Liver (tissue), 9 donors: ENCODE measurements around the gene UVSSA. TPM values are rescaled to one million over a fixed set of nuclear protein-coding genes. Genes with fewer than 3 reads are reported as not detected.

Source experiments
- DNase-seq: peaks from one replicate; pipeline ENCODE4 v3.0.0-alpha.2; 2017; ENCODE audit warnings: low spot score
- H3K27ac ChIP-seq, 2 donors: one replicate each; pipeline ENCODE4 v1.7.0; 2013; ENCODE audit warnings: inconsistent platforms in 2 of 2, low read length in 2 of 2, control low read depth in 1 of 2, low read depth in 1 of 2, mild to moderate bottlenecking in 1 of 2
- H3K27me3 ChIP-seq, 4 donors: one replicate each; pipeline versions ENCODE4 v1.6.1 to v1.7.0; 2013; ENCODE audit warnings: low read length in 3 of 4, inconsistent platforms in 1 of 4, mild to moderate bottlenecking in 1 of 4, moderate library complexity in 1 of 4; ENCODE audit not compliant: control insufficient read depth in 4 of 4, insufficient read depth in 4 of 4
- H3K36me3 ChIP-seq, 4 donors: one replicate each; pipeline versions ENCODE4 v1.6.1 to v1.7.0; 2013; ENCODE audit warnings: low read length in 3 of 4, mild to moderate bottlenecking in 3 of 4, low read depth in 1 of 4, moderate library complexity in 1 of 4; ENCODE audit not compliant: control insufficient read depth in 4 of 4, insufficient read depth in 3 of 4
- H3K4me1 ChIP-seq, 4 donors: one replicate each; pipeline versions ENCODE4 v1.6.1 to v1.7.0; 2013; ENCODE audit warnings: low read length in 3 of 4, mild to moderate bottlenecking in 3 of 4, moderate library complexity in 1 of 4; ENCODE audit not compliant: control insufficient read depth in 4 of 4, insufficient read depth in 4 of 4
- H3K4me3 ChIP-seq, 3 donors: one replicate each; pipeline versions ENCODE4 v1.6.1 to v1.7.0; 2013; ENCODE audit warnings: low read length in 3 of 3, control low read depth in 1 of 3, low read depth in 1 of 3, mild to moderate bottlenecking in 1 of 3
- H3K9ac ChIP-seq, 2 donors: one replicate each; pipeline ENCODE4 v1.7.0; 2013; ENCODE audit warnings: low read length in 2 of 2, mild to moderate bottlenecking in 2 of 2, moderate library complexity in 2 of 2, control low read depth in 1 of 2, low read depth in 1 of 2
- H3K9me3 ChIP-seq, 4 donors: one replicate each; pipeline versions ENCODE4 v1.6.1 to v1.7.0; 2013; ENCODE audit warnings: low read length in 3 of 4; ENCODE audit not compliant: control insufficient read depth in 4 of 4
- ATF3 ChIP-seq: IDR thresholded peaks from 2 replicates; pipeline ENCODE4 v1.6.1; 2016; ENCODE audit warnings: antibody characterized with exemption
- CTCF ChIP-seq: fragments of 150-350 bp; IDR thresholded peaks from 2 replicates; pipeline ENCODE4 v1.5.1; 2017; ENCODE audit warnings: improper control_type of control experiment, low read depth, low read length; ENCODE audit not compliant: missing input control
- EGR1 ChIP-seq, 2 donors: IDR thresholded peaks; 2 replicates each; pipeline ENCODE4 v1.6.1; 2016 to 2018; ENCODE audit warnings: antibody characterized with exemption in 2 of 2, low read depth in 2 of 2
- FOXA1 ChIP-seq: IDR thresholded peaks from 2 replicates; pipeline ENCODE4 v1.6.1; 2016; ENCODE audit warnings: antibody characterized with exemption
- FOXA2 ChIP-seq: IDR thresholded peaks from 2 replicates; pipeline ENCODE4 v1.6.1; 2016; ENCODE audit warnings: antibody characterized with exemption
- GABPA ChIP-seq, 2 donors: IDR thresholded peaks in 1 of 2; conservative IDR thresholded peaks in 1 of 2; 2 replicates each; pipeline ENCODE4 v1.6.1; 2016; ENCODE audit warnings: antibody characterized with exemption in 2 of 2, mild to moderate bottlenecking in 1 of 2, moderate library complexity in 1 of 2
- HNF4A ChIP-seq, 2 donors: conservative IDR thresholded peaks; 2 replicates each; pipeline ENCODE4 v1.6.1; 2016; ENCODE audit warnings: antibody characterized with exemption in 2 of 2, mild to moderate bottlenecking in 2 of 2
- JUND ChIP-seq, 2 donors: IDR thresholded peaks; 2 replicates each; pipeline ENCODE4 v1.6.1; 2016; ENCODE audit warnings: antibody characterized with exemption in 2 of 2
- MAX ChIP-seq: IDR thresholded peaks from 2 replicates; pipeline ENCODE4 v1.6.1; 2016; ENCODE audit warnings: antibody characterized with exemption
- NR2F2 ChIP-seq: IDR thresholded peaks from 2 replicates; pipeline ENCODE4 v1.6.1; 2016; ENCODE audit warnings: antibody characterized with exemption
- RAD21 ChIP-seq, 2 donors: IDR thresholded peaks; 2 replicates each; pipeline ENCODE4 v1.6.1; 2016; ENCODE audit warnings: antibody characterized with exemption in 2 of 2, mild to moderate bottlenecking in 2 of 2
- REST ChIP-seq: IDR thresholded peaks from 2 replicates; pipeline ENCODE4 v1.6.1; 2016; ENCODE audit warnings: antibody characterized with exemption, mild to moderate bottlenecking
- RXRA ChIP-seq, 2 donors: IDR thresholded peaks; 2 replicates each; pipeline ENCODE4 v1.6.1; 2017 to 2018; ENCODE audit warnings: antibody characterized with exemption in 2 of 2, mild to moderate bottlenecking in 1 of 2
- SP1 ChIP-seq: IDR thresholded peaks from 2 replicates; pipeline ENCODE4 v1.6.1; 2018; ENCODE audit warnings: antibody characterized with exemption, mild to moderate bottlenecking
- TAF1 ChIP-seq: conservative IDR thresholded peaks from 2 replicates; pipeline ENCODE4 v1.6.1; 2016; ENCODE audit warnings: antibody characterized with exemption, mild to moderate bottlenecking
- YY1 ChIP-seq: IDR thresholded peaks from 2 replicates; pipeline ENCODE4 v1.6.1; 2016; ENCODE audit warnings: antibody characterized with exemption, mild to moderate bottlenecking
- WGBS: extraction: QIAGEN DNeasy Blood & Tissue Kit; methylation state at CpG from one replicate; pipeline ENCODE4 v1.1.7; 2013; 5-methylcytosine and 5-hydroxymethylcytosine counted together
- polyA plus RNA-seq, 2 donors: library from polyadenylated mRNA; stranded (reverse) in 1 of 2; unstranded in 1 of 2; fragments of 200-250 nt in 1 of 2; fragments of >200 nt in 1 of 2; fragmentation: Nextera tagmentation in 1 of 2; extraction: Ambion mirVana in 1 of 2; gene quantifications; one replicate each; pipeline versions ENCODE4 v1.2.1 to v1.2.3, GENCODE V29; 2013 to 2015
- total RNA-seq, 2 donors: library from RNA; depleted of rRNA; stranded (reverse); fragments of >200 nt; gene quantifications; one replicate each; pipeline ENCODE4 v1.2.3, GENCODE V29; 2014
- donor health status: healthy.
- donor health status: healthy.
- donor health status: healthy.
- donor health status: healthy.
- donor health status: healthy.

UVSSA gene
- total and polyA plus RNA-seq, 4 donors = 2.2 to 18.3 (median 3.6) TPM

- WGBS = 97% methylated on average over 20 of the region's 20 CpGs
- Histone ChIP-seq H3K36me3 (peaks cover 14 to 49% (median 28%) of the 10 kb centered on the region in 4 donors), H3K4me3 (no peak overlapping the region), H3K27me3 (no peaks in the 10 kb centered on the region), H3K4me1 (peaks cover 3 to 7% (median 4%) of the 10 kb centered on the region in 4 donors), H3K27ac (no peak overlapping the region), H3K9ac (no peak overlapping the region), H3K9me3 (no peaks in the 10 kb centered on the region)
- DNase-seq = no peak
- TF ChIP-seq YY1 (no peak), FOXA1 (no peak), JUND (IDR thresholded peaks at IDR 0.05) (no peak)
Measured at GRCh38 chr4:1340861-1341260, 6.1 kb upstream of the UVSSA start.

- DNase-seq = no peak
- Histone ChIP-seq H3K4me3 (no peak overlapping the region), H3K9ac (no peak overlapping the region), H3K27ac (no peak overlapping the region), H3K9me3 (no peaks in the 10 kb centered on the region), H3K36me3 (peaks cover 14 to 42% (median 23%) of the 10 kb centered on the region in 4 donors), H3K27me3 (no peaks in the 10 kb centered on the region), H3K4me1 (peaks cover 3 to 9% (median 5%) of the 10 kb centered on the region in 4 donors)
- TF ChIP-seq HNF4A (conservative IDR thresholded peaks at IDR 0.05) (no peak), FOXA2 (no peak), CTCF (no peak), SP1 (no peak), EGR1 (IDR thresholded peaks at IDR 0.05; ENCODE audit: low read depth in 2 of 2) (no peak), REST (no peak), YY1 (no peak), MAX (no peak), RAD21 (IDR thresholded peaks at IDR 0.05) (no peak), JUND (IDR thresholded peaks at IDR 0.05) (no peak), RXRA (IDR thresholded peaks at IDR 0.05) (no peak), GABPA (IDR thresholded peaks at IDR 0.05 in 1 of 2, conservative IDR thresholded peaks at IDR 0.05 in 1 of 2) (no peak), FOXA1 (no peak), ATF3 (no peak), NR2F2 (no peak), TAF1 (no peak)
- 98% methylated on average over 1 of the region's 1 CpG for WGBS
Measured at GRCh38 chr4:1342003-1342402, 5.0 kb upstream of the UVSSA start.
